Astrocyte (in vitro differentiated cells and primary cell): Measurements from ENCODE around the gene AGTRAP. TPM values are rescaled to one million over a fixed set of nuclear protein-coding genes. Genes with fewer than 3 reads are reported as not detected.

Experiments used
- DNase-seq: peaks from one replicate; pipeline ENCODE4 v3.0.0-alpha.2; 2010; ENCODE audit warnings: low read depth
- FAIRE-seq: peaks from 2 replicates; lab custom pipeline; 2011; peaks lifted over from hg19 to GRCh38; lab: Jason Lieb, UNC
- H2AFZ ChIP-seq: 2 replicates; pipeline ENCODE4 v1.6.0; 2012; ENCODE audit warnings: low read depth, low read length, inconsistent platforms
- H3K27ac ChIP-seq: 2 replicates; pipeline ENCODE4 v1.5.1; 2011; ENCODE audit warnings: low read depth, low read length, inconsistent platforms
- H3K27me3 ChIP-seq: 2 replicates; pipeline ENCODE4 v1.6.0; 2011; ENCODE audit warnings: low read length, inconsistent platforms; ENCODE audit not compliant: insufficient read depth
- H3K36me3 ChIP-seq: 2 replicates; pipeline ENCODE4 v1.5.1; 2011; ENCODE audit warnings: low read length, inconsistent platforms; ENCODE audit not compliant: insufficient read depth
- H3K4me1 ChIP-seq: 2 replicates; pipeline ENCODE4 v1.5.1; 2011; ENCODE audit warnings: low read length, inconsistent platforms; ENCODE audit not compliant: insufficient read depth
- H3K4me2 ChIP-seq: 2 replicates; pipeline ENCODE4 v1.6.0; 2012; ENCODE audit warnings: low read length, inconsistent platforms
- H3K4me3 ChIP-seq: 2 replicates; pipeline ENCODE4 v1.5.1; 2011; ENCODE audit warnings: low read depth, mild to moderate bottlenecking, low read length, inconsistent platforms; ENCODE audit not compliant: insufficient read depth
- H3K79me2 ChIP-seq: 2 replicates; pipeline ENCODE4 v1.6.0; 2012; ENCODE audit warnings: mild to moderate bottlenecking, low read length, inconsistent platforms; ENCODE audit not compliant: insufficient read depth
- H3K9ac ChIP-seq: 2 replicates; pipeline ENCODE4 v1.6.0; 2012; ENCODE audit warnings: mild to moderate bottlenecking, low read length, inconsistent platforms
- H3K9me3 ChIP-seq: 2 replicates; pipeline ENCODE4 v1.5.1; 2012; ENCODE audit warnings: low read depth, mild to moderate bottlenecking, low read length, inconsistent platforms; ENCODE audit not compliant: insufficient read depth
- H4K20me1 ChIP-seq: 2 replicates; pipeline ENCODE4 v1.6.0; 2012; ENCODE audit warnings: low read length, inconsistent platforms; ENCODE audit not compliant: insufficient read depth
- H3K27ac Mint-ChIP-seq: one replicate; pipeline ENCODE4 v1.8.0; 2021; ENCODE audit warnings: mild to moderate bottlenecking, mixed read lengths; ENCODE audit not compliant: unreplicated experiment
- H3K27me3 Mint-ChIP-seq: one replicate; pipeline ENCODE4 v1.8.0; 2021; ENCODE audit warnings: low read depth, mixed read lengths; ENCODE audit not compliant: unreplicated experiment
- H3K36me3 Mint-ChIP-seq: one replicate; pipeline ENCODE4 v1.8.0; 2021; ENCODE audit warnings: low read depth, mixed read lengths; ENCODE audit not compliant: unreplicated experiment
- H3K4me1 Mint-ChIP-seq: one replicate; pipeline ENCODE4 v1.8.0; 2021; ENCODE audit warnings: low read depth, mixed read lengths; ENCODE audit not compliant: unreplicated experiment
- H3K4me3 Mint-ChIP-seq: one replicate; pipeline ENCODE4 v1.8.0; 2021; ENCODE audit warnings: mild to moderate bottlenecking, moderate library complexity, mixed read lengths; ENCODE audit not compliant: unreplicated experiment
- H3K9me3 Mint-ChIP-seq: one replicate; pipeline ENCODE4 v1.8.0; 2021; ENCODE audit warnings: mild to moderate bottlenecking, mixed read lengths; ENCODE audit not compliant: unreplicated experiment
- CTCF ChIP-seq: IDR thresholded peaks from 2 replicates; pipeline ENCODE4 v1.5.1; 2011; ENCODE audit warnings: low read depth, mild to moderate bottlenecking, inconsistent platforms, low read length, moderate library complexity; ENCODE audit not compliant: insufficient read depth
- EZH2 ChIP-seq: IDR thresholded peaks from 2 replicates; pipeline ENCODE4 v1.6.1; 2012; ENCODE audit warnings: mild to moderate bottlenecking, low read length, inconsistent platforms; ENCODE audit not compliant: insufficient read depth
- total RNA-seq: library from RNA; stranded (reverse); gene quantifications from 2 replicates; pipeline ENCODE4 v1.2.1, GENCODE V29; 2021

The AGTRAP gene
- total RNA-seq, 1 donor from 2014 or later, result 38.7 TPM

DNA sequence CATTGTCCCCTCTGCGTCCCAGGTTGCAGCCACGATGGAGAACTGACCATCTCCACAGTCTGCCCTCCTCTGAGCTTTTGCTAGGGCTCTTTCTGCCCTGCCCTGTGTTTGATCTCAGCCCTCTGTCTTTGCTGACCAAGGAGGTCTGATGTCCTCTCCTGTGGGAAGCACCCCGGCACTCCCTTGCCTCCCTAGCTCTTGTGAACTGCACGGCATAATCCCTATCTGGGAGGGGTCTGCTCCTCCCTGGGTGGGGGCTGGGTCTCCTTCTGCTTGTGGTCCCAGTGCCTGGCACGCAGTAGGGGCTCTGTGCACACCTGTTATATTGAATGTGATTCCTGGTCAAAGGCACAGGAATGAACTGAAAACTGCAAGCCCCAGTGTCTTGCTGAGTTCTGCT is 42.0 kb upstream of the AGTRAP start:
- H3K4me3 ChIP-seq, result no peak overlapping the region
- FAIRE-seq, result no peak

DNA sequence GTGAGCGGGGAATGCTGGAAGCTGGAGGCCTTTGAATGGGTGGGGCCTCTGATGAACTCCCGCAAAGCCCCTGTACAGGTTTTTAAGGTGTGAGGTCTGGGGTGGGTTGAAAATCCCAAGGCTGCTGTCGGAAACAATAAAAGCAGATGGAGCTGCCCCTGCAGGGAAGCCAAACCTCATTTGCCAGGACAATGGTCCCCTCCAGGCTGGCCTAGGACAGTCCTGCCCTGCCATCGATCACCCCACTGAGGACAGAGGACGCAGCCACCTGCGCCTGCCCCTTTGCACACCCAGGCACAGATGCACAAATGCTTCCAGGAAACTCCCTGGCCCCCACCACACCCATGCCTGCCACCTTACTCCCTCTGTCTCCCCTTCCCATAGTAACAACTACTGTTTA is 40.1 kb upstream of the AGTRAP start:
- Mint-ChIP-seq H3K27ac (no peak overlapping the region), H3K9me3 (peaks cover 2% of the 10 kb centered on the region), H3K36me3 (no peaks in the 10 kb centered on the region), H3K4me1 (peaks cover 2% of the 10 kb centered on the region), H3K4me3 (no peak overlapping the region), H3K27me3 (peaks cover 55% of the 10 kb centered on the region)
- TF ChIP-seq CTCF (no peak), EZH2 (no peak)
- Histone ChIP-seq H3K27me3 (peaks cover 19% of the 10 kb centered on the region), H3K27ac (no peak overlapping the region), H3K4me1 (peaks cover 20% of the 10 kb centered on the region), H3K9me3 (no peaks in the 10 kb centered on the region), H3K4me2 (no peak overlapping the region), H3K79me2 (no peaks in the 10 kb centered on the region), H3K9ac (no peak overlapping the region), H3K36me3 (no peaks in the 10 kb centered on the region), H4K20me1 (peaks cover 20% of the 10 kb centered on the region), H3K4me3 (no peak overlapping the region), H2AFZ (no peak overlapping the region)
- FAIRE-seq, result no peak
- DNase-seq, result no peak

More for the DNA sequence above, 42.0 kb upstream of the AGTRAP start:
- peaks cover 24% of the 10 kb centered on the region for H4K20me1 ChIP-seq
- no peaks in the 10 kb centered on the region for H3K9me3 ChIP-seq
- TF ChIP-seq CTCF, result no peak
- no peak for TF ChIP-seq EZH2
- no peak overlapping the region for H2AFZ ChIP-seq
- no peak overlapping the region for H3K27ac Mint-ChIP-seq
- no peaks in the 10 kb centered on the region for H3K36me3 ChIP-seq
- H3K9ac ChIP-seq, result no peak overlapping the region
- no peak overlapping the region for H3K27ac ChIP-seq
- DNase-seq, result no peak
- peak overlapping the region; percentile 86 for H3K4me2 ChIP-seq
- peaks cover 2% of the 10 kb centered on the region for H3K9me3 Mint-ChIP-seq
- H3K79me2 ChIP-seq, result no peaks in the 10 kb centered on the region
- no peak overlapping the region for H3K4me3 Mint-ChIP-seq
- no peaks in the 10 kb centered on the region for H3K36me3 Mint-ChIP-seq
- H3K4me1 ChIP-seq, result peaks cover 23% of the 10 kb centered on the region
- peaks cover 27% of the 10 kb centered on the region for H3K27me3 ChIP-seq
- peaks cover 7% of the 10 kb centered on the region for H3K4me1 Mint-ChIP-seq
- peaks cover 69% of the 10 kb centered on the region for H3K27me3 Mint-ChIP-seq

GRCh38 chr1:11697188-11697892 is 38.6 kb upstream of the AGTRAP start:
- peaks cover 25% of the 10 kb centered on the region for H4K20me1 ChIP-seq
- no peak for DNase-seq

More at GRCh38 chr1:11697188-11697892, 38.6 kb upstream of the AGTRAP start:
- Histone ChIP-seq H3K79me2 (no peaks in the 10 kb centered on the region), H3K27ac (no peak overlapping the region), H3K4me2 (no peak overlapping the region), H3K4me3 (no peak overlapping the region), H3K9ac (no peak overlapping the region), H3K9me3 (no peaks in the 10 kb centered on the region), H3K4me1 (peaks cover 20% of the 10 kb centered on the region), H3K36me3 (no peaks in the 10 kb centered on the region), H2AFZ (no peak overlapping the region), H3K27me3 (peaks cover 23% of the 10 kb centered on the region)
- peaks cover 2% of the 10 kb centered on the region for H3K4me1 Mint-ChIP-seq
- H3K27me3 Mint-ChIP-seq, result peaks cover 52% of the 10 kb centered on the region
- TF ChIP-seq CTCF, result no peak
- no peak for TF ChIP-seq EZH2
- H3K9me3 Mint-ChIP-seq, result peaks cover 2% of the 10 kb centered on the region
- no peak overlapping the region for H3K27ac Mint-ChIP-seq
- no peaks in the 10 kb centered on the region for H3K36me3 Mint-ChIP-seq
- no peak for FAIRE-seq
- no peak overlapping the region for H3K4me3 Mint-ChIP-seq
